ENCODE data around the gene ERN1. TPM values are rescaled to one million over a fixed set of nuclear protein-coding genes. Genes with fewer than 3 reads are reported as not detected.
"Not testable (repeated sequence)": the region's sequence is repeated elsewhere in the genome, so short reads cannot be mapped to it uniquely, and the experiment has no call there.

Gene ERN1
- polyA plus RNA-seq, 1 donor = 5.9 TPM

DNA sequence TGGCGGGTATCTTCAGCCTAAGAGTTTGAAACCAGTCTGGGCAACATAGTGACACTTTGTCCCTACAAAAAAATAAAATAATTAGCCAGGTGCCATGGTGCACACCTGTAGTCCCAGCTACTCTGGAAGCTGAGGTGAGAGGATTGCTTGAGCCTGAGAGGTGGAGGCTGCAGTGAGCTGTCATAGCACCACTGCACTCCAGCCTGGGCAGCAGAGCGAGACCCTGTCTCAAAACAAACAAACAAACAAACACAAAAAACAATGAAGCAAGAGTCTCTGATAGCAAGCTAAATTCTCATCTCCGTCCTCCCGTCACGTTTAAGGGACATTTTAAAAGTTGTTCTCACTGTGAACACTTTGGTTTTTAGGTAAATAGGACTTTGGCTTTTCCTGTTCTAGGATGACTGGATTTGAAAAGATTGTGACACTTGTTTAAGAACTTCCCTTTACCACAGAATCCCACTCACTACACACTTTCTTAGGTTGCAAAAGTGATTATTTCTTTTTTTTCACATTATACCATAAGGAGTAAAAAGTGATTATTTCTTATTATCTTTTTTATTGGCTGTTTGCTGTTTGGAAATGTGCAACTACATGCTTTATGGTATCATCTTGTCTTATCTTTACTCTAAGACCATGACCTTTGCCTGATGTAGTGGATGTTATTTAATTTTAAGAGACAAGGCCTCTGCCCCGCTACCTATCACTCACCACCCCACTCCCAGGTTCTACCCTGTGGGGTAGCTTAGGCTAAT is 4.4 kb upstream of the ERN1 start:
- DNase-seq = no peak

GRCh38 chr17:64133546-64134215 is 3.7 kb upstream of the ERN1 start:
- no peak for DNase-seq

DNA sequence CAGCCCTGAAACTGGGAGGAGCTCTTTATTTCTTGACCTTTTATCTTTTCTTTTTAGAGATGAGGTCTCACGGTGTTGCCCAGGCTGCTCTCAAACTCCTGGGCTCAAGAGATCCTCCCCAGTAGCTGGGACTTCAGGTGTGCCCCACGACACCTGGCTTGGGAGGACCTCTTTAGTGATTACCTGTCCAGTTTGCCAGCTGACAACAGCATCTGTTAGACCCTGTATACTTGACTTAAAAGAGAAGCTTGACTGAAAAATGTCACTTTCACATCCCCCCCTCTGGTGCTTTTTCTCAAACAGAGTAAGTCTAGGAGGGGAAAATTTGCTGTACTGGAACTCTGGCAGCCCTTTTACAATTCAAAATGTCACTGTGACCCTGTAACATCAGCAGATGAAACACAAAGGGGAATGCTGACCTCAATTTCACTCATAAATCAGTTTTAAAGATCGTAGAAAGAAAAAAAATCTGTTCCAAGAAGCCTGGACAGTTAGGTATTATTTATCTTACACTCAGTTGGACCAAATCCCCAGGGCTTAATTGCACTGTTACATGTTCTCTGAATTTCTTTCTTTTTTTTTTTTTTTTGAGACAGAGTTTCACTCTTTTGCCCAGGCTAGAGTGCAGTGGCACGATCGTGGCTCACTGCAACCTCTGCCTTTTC is 1.8 kb upstream of the ERN1 start:
- no peak for DNase-seq

GRCh38 chr17:64130559-64131001 is 636 bp upstream of the ERN1 start:
- DNase-seq = no peak

- DNase-seq = no peak
Observed at GRCh38 chr17:64129515-64129764, 504 bp downstream of the ERN1 start.

- peak; percentile 19 for DNase-seq
Observed at GRCh38 chr17:64128787-64129514, 993 bp downstream of the ERN1 start.

DNA sequence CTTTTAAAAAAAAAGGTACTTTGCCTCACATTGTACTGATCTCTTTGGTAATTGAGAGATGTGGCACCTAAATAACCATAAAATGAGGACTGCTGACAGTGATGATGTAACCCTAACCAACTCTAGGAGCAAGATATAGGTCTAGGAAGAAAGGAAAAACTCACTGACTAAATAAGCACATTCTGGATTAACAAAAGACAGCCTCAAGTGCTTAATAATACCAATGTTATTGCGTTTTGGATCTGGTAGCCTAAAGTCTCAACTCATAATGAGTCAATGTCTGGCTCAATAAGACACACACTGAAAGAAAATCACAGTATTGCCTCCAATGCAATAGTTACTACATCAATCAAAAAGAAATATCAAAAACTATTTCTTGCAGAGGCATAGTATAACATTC is 3.0 kb downstream of the ERN1 start:
- DNase-seq = no peak

DNA sequence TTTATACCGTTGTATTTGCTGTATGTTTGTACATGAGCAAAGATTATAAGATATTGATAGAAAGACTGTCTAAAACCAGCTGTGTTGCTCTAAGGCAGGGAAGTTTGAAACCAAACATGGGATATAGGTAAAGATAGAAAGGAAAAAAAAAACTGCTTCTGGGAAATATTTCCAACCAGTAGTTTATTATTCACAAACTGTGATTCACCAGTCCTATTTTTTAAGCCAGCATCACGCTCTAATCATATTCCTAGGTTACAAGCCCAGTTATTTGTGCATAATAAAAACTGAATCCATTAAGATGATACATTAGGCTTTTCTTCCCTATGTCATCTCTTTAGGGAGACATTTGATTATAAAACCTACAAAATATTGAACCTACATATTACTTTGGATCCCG is 4.0 kb downstream of the ERN1 start:
- no peak for DNase-seq

- DNase-seq = no peak
Observed at GRCh38 chr17:64124609-64125008, 5.3 kb downstream of the ERN1 start.

- no peak for DNase-seq
Observed at GRCh38 chr17:64123114-64123513, 6.8 kb downstream of the ERN1 start.

DNA sequence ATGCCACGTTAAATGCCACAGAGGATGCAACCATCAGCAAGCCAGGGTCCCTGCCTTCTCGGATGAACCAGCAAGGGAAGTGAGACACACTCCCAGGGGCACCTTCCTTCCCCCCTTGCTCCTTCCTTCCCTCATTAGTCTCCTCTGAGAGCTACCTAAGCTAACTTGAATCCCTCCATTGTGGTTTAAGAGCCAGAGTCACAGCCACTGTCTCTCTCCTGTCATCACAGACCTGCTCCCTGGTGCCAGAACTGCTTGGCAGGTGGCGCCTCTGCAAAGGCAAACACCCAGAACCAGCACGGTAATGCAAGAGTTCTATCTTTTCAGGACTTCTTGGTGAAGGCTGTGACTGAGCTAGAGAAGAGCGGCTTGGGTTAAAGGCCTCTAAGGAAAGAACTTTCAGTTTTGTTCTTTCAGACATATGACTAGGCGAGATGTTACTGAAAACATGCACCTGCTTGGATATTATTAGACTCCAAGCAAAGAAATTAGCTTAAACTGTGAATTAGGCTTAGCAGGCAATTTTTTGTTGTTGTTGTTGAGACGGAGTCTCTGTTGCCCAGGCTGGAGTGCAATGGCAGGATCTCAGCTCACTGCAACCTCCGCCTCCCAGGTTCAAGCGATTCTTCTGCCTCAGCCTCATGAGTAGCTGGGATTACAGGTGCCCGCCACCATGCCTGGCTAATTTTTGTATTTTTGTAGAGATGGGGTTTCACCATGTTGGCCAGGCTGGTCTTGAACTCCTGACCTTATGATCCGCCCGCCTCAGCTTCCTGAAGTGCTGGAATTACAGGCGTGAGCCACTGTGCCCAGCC is 8.8 kb downstream of the ERN1 start:
- not testable (repeated sequence) for DNase-seq

DNA sequence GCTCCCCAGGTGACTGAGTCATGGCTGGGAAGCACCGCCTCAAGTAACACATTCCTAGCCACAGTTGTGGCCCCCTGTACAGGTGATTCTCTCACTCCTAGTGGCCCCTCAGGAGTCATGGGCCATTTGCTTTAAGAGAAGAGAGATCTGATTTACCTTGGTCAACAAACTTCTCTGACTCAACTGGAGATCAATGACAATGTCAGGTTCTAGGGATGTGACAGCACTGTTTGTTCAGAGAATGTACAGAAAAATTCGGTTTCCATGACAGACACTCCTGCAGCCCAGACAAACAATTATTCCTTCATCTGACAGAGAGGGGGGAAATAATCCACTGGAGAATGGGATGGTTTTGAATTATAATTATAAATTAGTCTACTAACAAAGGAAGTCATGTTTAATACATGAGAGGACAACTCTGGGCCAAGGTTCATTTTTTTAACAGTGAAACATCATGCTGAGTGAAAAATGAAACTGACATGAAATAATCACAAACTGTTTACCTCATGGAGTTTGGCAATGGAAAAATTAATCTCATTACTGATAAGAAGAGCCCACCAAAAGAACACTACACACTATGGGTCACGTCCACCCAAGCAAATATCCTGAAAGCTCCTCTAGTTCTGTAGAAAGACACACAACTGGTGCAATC is 9.7 kb downstream of the ERN1 start:
- DNase-seq = no peak

DNA sequence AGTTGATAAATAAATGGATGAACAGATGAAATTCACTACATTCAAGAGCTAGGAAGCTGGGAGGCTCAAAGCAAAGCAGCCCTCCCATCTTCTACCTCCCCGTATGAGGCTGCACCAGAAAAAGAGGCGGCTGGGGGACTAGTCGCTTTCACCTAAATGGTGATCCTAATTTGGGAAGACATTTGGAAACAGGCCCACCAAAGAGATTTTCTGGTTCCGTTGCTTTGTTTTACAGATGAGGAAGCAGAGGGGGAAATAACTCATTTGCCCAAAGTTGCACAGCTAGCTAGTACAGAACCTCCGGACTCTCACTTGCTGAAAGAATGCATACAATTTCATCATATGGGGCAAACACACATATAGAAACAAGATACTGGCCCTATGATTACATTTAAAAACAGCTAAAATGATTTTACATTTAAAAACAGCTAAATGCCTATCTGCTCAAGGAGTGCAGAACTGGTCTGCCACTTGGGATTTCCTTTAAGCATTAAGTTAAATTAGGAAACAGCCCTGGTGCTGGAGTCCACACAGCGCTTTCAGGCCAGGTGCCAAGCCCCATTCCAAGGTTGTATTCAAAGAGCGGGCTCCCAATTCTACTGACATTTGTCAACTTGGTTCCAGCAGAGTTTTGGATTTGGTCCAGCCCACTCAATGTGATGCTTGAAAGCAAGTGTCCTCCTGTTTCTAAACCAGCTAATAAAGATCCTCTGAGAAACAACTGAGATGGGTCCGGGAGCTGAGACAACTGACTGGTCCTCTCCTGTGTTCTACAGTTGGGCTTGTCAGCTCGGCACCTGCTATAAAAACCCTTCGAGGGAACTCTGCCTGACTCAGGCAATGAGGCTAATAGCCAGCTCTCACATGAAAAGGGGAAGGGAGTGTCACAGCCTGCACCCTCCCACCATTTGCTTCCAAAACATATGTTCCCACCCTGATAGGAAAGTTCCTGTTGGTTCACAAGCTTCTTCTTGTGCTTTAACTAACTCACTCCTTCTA is 11.7 kb downstream of the ERN1 start:
- DNase-seq = peak; percentile 30

- no peak for DNase-seq
Observed at GRCh38 chr17:64115822-64116534, 14.0 kb downstream of the ERN1 start.

DNA sequence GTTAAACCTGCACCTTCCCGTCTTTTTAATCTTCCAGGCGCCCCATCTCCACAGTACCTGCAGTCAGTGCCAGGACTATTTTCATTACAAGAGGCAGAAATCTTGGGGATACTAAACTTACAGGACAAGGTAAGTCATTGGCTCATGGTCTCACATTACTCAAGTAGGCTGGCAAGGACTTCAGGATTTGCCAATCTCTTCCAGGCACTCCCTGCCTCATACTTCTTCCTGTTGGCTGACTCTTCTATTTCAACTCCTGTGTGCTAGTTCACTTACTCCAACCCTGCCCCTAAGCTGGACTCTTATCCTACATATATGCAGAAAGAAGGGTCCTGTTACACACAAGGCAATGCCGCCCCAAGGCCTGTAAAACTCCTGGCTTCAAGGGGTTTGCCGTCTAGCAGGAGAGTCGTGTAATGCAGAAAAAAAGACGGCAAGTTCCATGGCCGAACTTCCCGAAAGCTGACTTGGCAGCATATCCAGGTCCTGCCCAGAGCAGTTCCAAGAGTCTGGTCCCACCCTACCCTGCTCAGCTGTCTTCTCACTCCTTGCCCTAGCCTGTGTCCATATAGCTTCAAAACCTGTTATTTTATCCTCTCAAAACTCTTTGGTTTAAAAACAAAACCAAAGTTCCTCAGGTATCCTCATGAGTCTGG is 14.8 kb downstream of the ERN1 start:
- DNase-seq = no peak

GRCh38 chr17:64113006-64113405 is 16.9 kb downstream of the ERN1 start:
- no peak for DNase-seq

DNA sequence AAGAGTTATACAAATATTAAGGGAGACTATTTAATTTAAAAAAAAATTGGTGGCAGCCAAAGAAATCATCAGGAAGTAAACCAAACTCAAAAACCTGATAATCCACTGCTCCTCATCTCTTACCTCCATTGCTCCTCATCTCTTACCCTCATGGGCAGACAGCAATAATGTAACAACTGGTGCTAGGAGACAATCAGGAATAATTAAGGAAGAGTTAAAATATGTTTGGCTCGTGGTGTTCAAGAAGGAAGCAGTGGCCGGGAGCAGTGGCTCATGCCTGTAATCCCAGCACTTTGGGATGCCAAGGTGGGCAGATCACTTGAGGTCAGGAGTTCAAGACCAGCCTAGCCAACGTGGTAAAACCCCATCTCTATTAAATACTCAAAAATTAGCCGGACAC is 18.1 kb downstream of the ERN1 start:
- no peak for DNase-seq

GRCh38 chr17:64110379-64111152 is 19.4 kb downstream of the ERN1 start:
- no peak for DNase-seq

- no peak for DNase-seq
Observed at GRCh38 chr17:64109400-64109799, 20.5 kb downstream of the ERN1 start.

Data from hindlimb muscle (tissue), 1 donor.